GM19193 (cell line): ENCODE measurements around the gene ECT2.

ENCODE experiments used
- POLR2A ChIP-seq: IDR thresholded peaks from 4 replicates; pipeline ENCODE4 v1.6.1; 2011; ENCODE audit not compliant: insufficient read depth, insufficient read length; ENCODE audit errors: extremely low read depth

Gene ECT2

DNA sequence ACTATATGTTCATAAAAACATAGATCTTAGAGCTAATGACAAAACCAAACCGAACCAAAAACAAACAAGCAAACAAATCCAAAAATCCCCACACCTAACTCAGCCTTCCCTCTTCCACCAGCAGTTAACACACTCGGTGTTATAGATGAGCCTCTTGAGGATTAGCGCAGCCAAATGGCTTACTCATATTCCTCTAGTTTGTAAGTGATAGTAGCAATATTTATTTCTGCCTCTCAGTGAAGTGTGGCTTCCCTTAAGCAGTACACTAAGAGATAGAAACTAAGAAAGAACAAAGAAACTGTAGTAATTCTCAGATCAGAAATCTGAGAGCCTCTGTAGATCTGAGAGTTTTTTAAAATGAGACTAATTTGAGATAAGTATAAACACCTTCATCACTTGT is 37.2 kb upstream of the ECT2 start:
- TF ChIP-seq POLR2A, result no peak

DNA sequence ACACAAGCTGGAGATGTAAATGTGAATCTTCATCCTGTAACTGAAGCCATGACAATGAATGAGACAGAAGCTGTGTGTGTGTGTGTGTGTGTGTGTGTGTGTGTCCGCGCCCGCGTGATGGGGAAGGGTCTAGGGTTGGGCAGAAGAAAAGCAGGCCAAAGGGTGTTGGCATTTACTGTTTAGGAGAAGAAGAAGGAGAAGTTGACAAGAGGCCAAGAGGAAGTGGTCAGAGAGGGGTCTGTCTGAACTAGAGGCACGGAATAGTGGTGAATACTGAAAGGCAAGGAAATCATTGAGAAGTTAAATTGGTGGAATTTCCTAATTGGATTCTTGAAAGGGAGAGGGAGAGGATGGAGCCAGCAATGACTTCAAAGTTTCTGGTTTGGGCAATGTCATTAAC is 34.0 kb upstream of the ECT2 start:
- no peak for TF ChIP-seq POLR2A

DNA sequence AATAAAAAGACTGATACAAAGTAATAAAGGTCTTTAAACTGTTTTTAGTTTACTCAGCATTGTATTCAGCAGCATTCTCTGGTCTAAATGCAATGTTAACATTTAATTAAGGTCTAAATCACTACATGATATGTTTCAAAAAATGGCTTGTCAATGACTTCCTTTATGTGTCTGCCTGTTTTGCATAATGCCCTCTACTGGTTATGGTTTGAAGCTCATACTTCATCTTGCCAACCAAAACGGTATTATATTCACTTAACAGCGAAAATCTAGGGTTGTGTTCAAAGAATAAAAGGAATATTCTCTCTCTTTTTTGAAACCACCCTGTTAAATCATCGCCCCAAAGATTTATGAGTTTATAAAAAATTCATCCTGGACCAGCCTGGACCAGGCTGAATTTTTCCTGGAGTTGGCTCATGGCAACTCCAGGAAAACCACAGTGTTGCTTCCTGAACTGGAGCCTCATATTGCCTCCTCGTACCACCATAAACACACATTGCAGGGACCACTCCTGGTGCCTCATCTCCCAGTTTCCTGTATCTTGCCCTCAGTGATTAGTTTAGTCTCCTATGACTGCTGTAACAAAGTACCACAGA is 32.9 kb upstream of the ECT2 start:
- no peak for TF ChIP-seq POLR2A

- no peak for TF ChIP-seq POLR2A
These were observed 24.1 kb upstream of the ECT2 start for GRCh38 chr3:172726380-172726779.

DNA sequence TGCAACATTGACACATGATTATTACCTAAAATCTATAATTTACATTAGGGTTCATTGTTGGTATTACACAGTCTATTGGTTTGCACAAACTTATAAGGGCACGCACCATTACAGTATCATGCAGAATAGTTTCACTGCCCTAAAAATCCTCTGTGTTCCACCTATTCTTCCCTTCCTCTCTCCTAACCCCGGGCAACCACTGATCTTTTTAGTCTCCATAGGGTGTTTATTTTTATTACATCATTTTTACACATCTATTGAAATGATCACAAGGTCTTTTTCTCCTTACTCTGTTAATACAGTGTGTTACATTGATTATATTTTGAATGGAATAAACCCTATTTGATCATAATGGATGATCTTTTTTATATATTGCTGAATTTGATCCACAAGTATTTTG is 15.5 kb upstream of the ECT2 start:
- TF ChIP-seq POLR2A, result no peak

DNA sequence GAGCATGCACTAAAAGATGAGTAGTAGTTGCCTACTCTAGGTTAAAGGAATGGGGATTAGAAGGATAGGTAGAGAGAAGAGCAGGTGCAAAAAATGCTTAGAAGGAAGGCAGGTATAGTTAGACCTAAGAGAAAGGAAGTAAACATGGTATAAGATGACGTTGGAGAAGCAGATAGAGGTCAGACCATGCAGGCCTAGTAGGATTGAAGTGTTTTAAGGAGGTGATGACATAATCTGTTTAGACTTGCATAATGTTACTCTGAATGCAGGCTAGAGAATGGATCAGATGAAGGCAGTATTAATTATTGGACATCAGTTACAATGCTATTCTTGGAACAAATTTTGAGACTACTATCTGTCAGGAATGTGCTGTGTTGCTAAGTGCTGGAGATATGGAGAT is 11.1 kb upstream of the ECT2 start:
- no peak for TF ChIP-seq POLR2A

GRCh38 chr3:172746475-172746874 is 4.1 kb upstream of the ECT2 start:
- no peak for TF ChIP-seq POLR2A

- TF ChIP-seq POLR2A, result no peak
These were observed 1.1 kb upstream of the ECT2 start for GRCh38 chr3:172749230-172749965.

DNA sequence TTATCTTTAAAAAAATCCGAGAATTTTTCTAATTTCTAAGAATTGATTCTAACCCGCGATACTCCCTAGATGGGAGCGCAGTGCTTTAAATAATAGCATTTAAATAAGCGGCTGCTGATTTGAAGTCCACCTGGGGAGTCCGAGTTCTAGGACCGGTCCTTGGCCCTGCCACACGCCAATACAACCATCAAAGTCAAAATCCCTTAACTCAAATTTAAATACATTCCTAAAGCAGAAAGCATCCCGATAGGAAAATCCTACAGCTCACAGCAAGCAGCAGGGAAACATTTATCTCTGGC is 508 bp upstream of the ECT2 start:
- no peak for TF ChIP-seq POLR2A

DNA sequence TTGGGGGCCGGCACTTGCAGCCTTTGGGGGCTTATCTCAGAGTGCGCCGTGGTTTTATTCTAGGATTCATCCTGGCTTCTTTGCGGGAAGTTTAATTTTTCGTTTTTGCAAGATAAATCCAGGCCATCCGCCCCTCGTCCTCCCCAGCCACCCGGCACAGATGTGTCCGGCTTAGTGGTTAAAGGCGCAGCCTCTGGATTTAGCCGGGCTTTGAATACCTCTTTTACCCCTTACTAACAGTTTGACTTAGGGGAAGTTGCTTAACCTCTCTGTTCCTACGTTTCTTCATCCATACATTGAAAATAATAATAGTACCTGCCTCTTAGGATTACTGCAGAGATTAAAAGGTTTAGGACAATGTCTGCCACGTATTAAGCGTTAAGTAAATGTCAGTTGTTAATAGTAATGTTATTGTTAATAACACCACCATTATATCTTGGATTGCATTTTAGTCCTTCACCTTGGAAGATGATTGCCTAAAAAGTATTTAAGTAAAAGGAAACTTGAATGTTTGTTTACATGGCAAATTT is 714 bp downstream of the ECT2 start:
- no peak for TF ChIP-seq POLR2A

DNA sequence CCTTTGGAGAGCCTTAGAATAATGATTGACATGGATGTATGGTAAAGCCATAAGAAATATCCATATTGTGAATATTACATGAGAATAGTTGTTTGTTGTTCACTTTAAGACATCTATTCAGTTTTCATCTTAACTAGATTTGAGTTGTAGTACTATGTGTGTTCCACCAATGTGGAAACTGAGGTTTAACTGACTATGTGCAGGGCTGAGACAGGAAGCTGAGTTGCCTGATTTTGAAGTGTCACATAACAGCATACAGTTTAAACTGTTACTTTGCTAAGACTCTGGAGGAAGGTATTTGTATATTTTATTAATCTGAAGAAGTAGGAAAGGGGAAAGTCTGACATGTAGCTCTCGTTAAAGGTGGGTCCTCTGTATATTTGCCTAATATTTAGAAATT is 2.1 kb downstream of the ECT2 start:
- TF ChIP-seq POLR2A, result no peak

DNA sequence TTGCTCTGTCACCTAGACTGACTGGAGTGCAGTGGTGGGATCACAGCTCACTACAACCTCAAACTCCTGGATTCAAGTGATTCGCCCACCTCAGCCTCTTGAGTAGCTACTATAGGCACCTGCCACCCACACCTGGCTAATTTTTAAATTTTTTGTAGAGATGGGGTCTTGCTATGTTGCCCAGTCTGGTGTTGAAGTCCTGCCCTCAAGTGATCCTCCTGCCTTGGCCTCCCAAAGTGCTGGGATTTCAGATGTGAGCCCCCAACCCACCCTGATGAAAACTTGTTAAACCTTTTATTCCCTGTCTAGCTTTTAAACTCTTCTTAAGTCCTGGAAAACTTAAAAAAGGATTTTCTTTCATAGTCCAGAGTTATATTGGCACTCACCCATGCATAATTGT is 2.6 kb downstream of the ECT2 start:
- no peak for TF ChIP-seq POLR2A

GRCh38 chr3:172766241-172766640 is 15.7 kb downstream of the ECT2 start:
- no peak for TF ChIP-seq POLR2A

DNA sequence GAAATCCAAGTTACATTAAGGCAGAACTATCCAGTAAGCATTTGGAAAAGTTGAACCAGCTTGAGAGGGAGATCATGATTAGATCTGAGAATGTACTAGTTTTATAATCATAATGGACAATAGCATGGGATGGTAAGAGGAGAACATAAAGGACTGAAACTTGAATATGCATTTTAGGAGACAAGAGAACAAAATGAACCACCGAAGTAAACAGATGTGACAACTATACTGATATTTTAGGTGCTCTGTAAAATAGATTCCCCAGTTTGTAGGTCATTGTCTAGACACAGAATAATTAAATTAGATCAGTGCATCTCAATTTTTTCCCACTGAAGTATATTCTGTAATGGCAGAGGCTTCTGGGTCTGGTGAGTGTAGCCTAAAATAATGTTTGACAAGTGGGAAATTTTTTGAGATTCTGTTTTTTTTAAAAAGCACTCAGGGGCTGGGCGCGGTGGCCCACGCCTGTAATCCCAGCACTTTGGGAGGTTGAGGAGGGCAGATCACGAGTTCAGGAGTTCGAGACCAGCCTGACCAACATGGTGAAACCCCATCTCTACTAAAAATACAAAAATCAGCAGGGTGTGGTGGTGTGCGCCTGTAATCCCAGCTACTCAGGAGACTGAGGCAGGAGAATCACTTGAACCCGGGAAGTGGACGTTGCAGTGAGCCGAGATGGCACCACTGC is 16.3 kb downstream of the ECT2 start:
- TF ChIP-seq POLR2A, result no peak

GRCh38 chr3:172770382-172770781 is 19.9 kb downstream of the ECT2 start:
- TF ChIP-seq POLR2A, result no peak

DNA sequence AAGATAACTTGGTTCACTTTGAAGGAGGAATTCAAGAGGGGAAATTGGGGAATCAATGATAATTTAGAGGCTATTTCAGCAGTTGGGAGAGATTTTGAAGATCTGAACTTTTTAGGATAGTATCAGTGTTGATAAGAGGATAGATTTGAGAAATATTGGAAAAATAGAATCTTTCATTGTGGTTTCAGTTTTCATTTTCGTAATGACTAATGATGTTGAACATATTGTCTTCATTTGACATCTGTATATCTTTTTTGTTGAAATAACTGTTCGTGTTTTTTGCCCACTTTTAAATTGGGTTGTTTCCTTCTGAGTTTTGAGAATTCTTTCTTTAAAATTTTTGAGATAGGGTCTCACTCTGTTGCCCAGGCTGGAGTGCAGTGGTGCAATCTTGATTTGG is 21.1 kb downstream of the ECT2 start:
- TF ChIP-seq POLR2A, result no peak

GRCh38 chr3:172776049-172776717 is 25.7 kb downstream of the ECT2 start:
- no peak for TF ChIP-seq POLR2A

DNA sequence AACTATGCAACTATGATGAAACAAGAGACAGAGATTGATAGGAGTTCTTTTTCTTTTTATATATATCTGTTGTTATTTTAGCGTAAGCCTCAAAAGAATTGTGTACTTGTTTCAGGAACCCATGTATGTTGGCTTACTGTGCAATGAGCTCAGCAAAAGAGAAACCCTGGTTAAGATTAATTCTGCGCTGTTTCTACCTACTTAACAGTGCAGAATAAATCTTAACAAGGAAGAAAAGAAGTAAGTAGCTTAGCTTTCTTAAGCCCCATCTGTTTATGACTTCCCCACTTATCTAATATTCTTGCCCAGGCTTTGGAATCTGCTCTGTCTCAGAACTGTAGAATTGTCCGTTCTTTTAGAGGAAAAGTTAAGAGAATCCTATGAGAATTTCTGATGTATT is 27.4 kb downstream of the ECT2 start:
- no peak for TF ChIP-seq POLR2A
